GM23338 (cell line): ENCODE data around the gene EFNB2. TPM values are rescaled to one million over a fixed set of nuclear protein-coding genes. Genes with fewer than 3 reads are reported as not detected.

Experiments
- ATAC-seq: fragments of 200-7000 bp; cut with Tn5 transposase; 3 replicates; pipeline ENCODE4 v1.9.1; 2020
- DNase-seq: peaks from one replicate; pipeline ENCODE4 v3.0.0-alpha.2; 2015; ENCODE audit warnings: low spot score
- H2AFZ ChIP-seq: fragments of 200-600 bp; sonication (generic); 2 replicates; pipeline ENCODE4 v1.8.0; 2016; ENCODE audit warnings: antibody characterized with exemption, mild to moderate bottlenecking, moderate library complexity
- H3F3A ChIP-seq: fragments of 200-600 bp; sonication (generic); replicated peaks from 2 replicates; pipeline ENCODE4 v1.8.0; 2017; ENCODE audit warnings: antibody characterized with exemption, mixed run types, low read depth
- H3K27ac ChIP-seq: fragments of 200-600 bp; sonication (generic); 2 replicates; pipeline ENCODE4 v1.6.1; 2016; ENCODE audit warnings: low read depth
- H3K27me3 ChIP-seq: fragments of 200-600 bp; sonication (generic); 2 replicates; pipeline ENCODE4 v1.8.0; 2016; ENCODE audit warnings: mild to moderate bottlenecking, mixed run types, moderate library complexity; ENCODE audit not compliant: insufficient read depth
- H3K36me3 ChIP-seq: fragments of 200-600 bp; sonication (generic); 2 replicates; pipeline ENCODE4 v1.8.0; 2016; ENCODE audit warnings: mild to moderate bottlenecking; ENCODE audit not compliant: insufficient read depth
- H3K4me1 ChIP-seq: fragments of 200-600 bp; sonication (generic); 2 replicates; pipeline ENCODE4 v1.8.0; 2016; ENCODE audit warnings: mild to moderate bottlenecking, moderate library complexity; ENCODE audit not compliant: insufficient read depth
- H3K4me2 ChIP-seq: fragments of 200-600 bp; sonication (generic); 2 replicates; pipeline ENCODE4 v1.7.1; 2017; ENCODE audit warnings: mixed run types
- H3K4me3 ChIP-seq: fragments of 200-600 bp; sonication (generic); 2 replicates; pipeline ENCODE4 v1.6.1; 2016; ENCODE audit warnings: mixed run types
- H3K79me2 ChIP-seq: fragments of 200-600 bp; sonication (generic); replicated peaks from 2 replicates; pipeline ENCODE4 v1.8.0; 2017; ENCODE audit warnings: mild to moderate bottlenecking; ENCODE audit not compliant: insufficient read depth
- H3K9me2 ChIP-seq: fragments of 200-600 bp; sonication (generic); 2 replicates; pipeline ENCODE4 v1.8.0; 2017; ENCODE audit not compliant: insufficient read depth
- H4K20me1 ChIP-seq: fragments of 200-600 bp; sonication (generic); replicated peaks from 2 replicates; pipeline ENCODE4 v1.8.0; 2017; ENCODE audit warnings: mild to moderate bottlenecking; ENCODE audit not compliant: insufficient read depth
- H3K27ac Mint-ChIP-seq: 2 replicates; pipeline ENCODE4 v1.8.0; 2020; ENCODE audit warnings: inconsistent platforms, mild to moderate bottlenecking, moderate library complexity, mixed read lengths
- H3K27me3 Mint-ChIP-seq: 3 replicates; pipeline ENCODE4 v1.8.0; 2022; ENCODE audit warnings: low read depth, mild to moderate bottlenecking, moderate library complexity, mixed read lengths, inconsistent platforms; ENCODE audit not compliant: insufficient read depth, poor library complexity
- H3K36me3 Mint-ChIP-seq: 3 replicates; pipeline ENCODE4 v1.8.0; 2021; ENCODE audit warnings: low read depth, mild to moderate bottlenecking, inconsistent platforms, moderate library complexity, mixed read lengths
- H3K4me1 Mint-ChIP-seq: 3 replicates; pipeline ENCODE4 v1.8.0; 2020; ENCODE audit warnings: mild to moderate bottlenecking, inconsistent platforms, mixed read lengths
- H3K4me3 Mint-ChIP-seq: 3 replicates; pipeline ENCODE4 v1.8.0; 2021; ENCODE audit warnings: moderate library complexity, mild to moderate bottlenecking, inconsistent platforms, mixed read lengths
- H3K9me3 Mint-ChIP-seq: 3 replicates; pipeline ENCODE4 v1.8.0; 2020; ENCODE audit warnings: moderate library complexity, mild to moderate bottlenecking, inconsistent platforms, mixed read lengths
- CREB1 ChIP-seq: fragments of 250-450 bp; sonication (Bioruptor Pico); IDR thresholded peaks from 2 replicates; pipeline ENCODE4 v1.5.0; 2020; ENCODE audit warnings: low read depth, mild to moderate bottlenecking, moderate library complexity
- CTCF ChIP-seq, 2 experiments: fragments of 200-600 bp in 1 of 2; sonication (generic) in 1 of 2; conservative IDR thresholded peaks; 2 replicates each; pipeline versions ENCODE4 v1.5.1 to v1.6.1; 2016 to 2017; ENCODE audit warnings: antibody characterized with exemption in 2 of 2, low read depth in 2 of 2, mild to moderate bottlenecking in 2 of 2, moderate library complexity in 1 of 2
- ETS1 ChIP-seq: IDR thresholded peaks from 2 replicates; pipeline ENCODE4 v1.6.1; 2016; ENCODE audit warnings: antibody characterized with exemption
- EZH2 ChIP-seq: fragments of 200-600 bp; sonication (generic); IDR thresholded peaks from one replicate; pipeline ENCODE4 v1.8.0; 2017; ENCODE audit warnings: antibody characterized with exemption, mild to moderate bottlenecking, low read depth; ENCODE audit not compliant: unreplicated experiment
- EZH2phosphoT487 ChIP-seq: fragments of 200-600 bp; sonication (generic); IDR thresholded peaks from one replicate; pipeline ENCODE4 v1.8.1; 2018; ENCODE audit warnings: antibody characterized with exemption; ENCODE audit not compliant: unreplicated experiment
- JUNB ChIP-seq: IDR thresholded peaks from one replicate; pipeline ENCODE4 v1.6.1; 2016; ENCODE audit warnings: antibody characterized with exemption; ENCODE audit not compliant: unreplicated experiment
- NANOG ChIP-seq: IDR thresholded peaks from 2 replicates; pipeline ENCODE4 v1.6.1; 2016; ENCODE audit warnings: antibody characterized with exemption, borderline replicate concordance
- POLR2AphosphoS5 ChIP-seq: IDR thresholded peaks from 2 replicates; pipeline ENCODE4 v1.6.1; 2016; ENCODE audit warnings: antibody characterized with exemption, low read depth
- REST ChIP-seq: IDR thresholded peaks from one replicate; pipeline ENCODE4 v1.6.1; 2018; ENCODE audit warnings: antibody characterized with exemption; ENCODE audit not compliant: unreplicated experiment
- STAT1 ChIP-seq: IDR thresholded peaks from one replicate; pipeline ENCODE4 v1.6.1; 2016; ENCODE audit warnings: antibody characterized with exemption; ENCODE audit not compliant: unreplicated experiment
- ZNF114 ChIP-seq: fragments of 250-450 bp; sonication (Bioruptor Pico); IDR thresholded peaks from 2 replicates; pipeline ENCODE4 v1.5.0; 2020; ENCODE audit warnings: mild to moderate bottlenecking, moderate library complexity
- ZNF331 ChIP-seq: fragments of 250-450 bp; sonication (Bioruptor Pico); IDR thresholded peaks from 2 replicates; pipeline ENCODE4 v1.5.0; 2020; ENCODE audit warnings: low read depth, mild to moderate bottlenecking, moderate library complexity
- ZNF462 ChIP-seq: fragments of 250-450 bp; sonication (Bioruptor Pico); IDR thresholded peaks from 2 replicates; pipeline ENCODE4 v1.5.0; 2020; ENCODE audit warnings: mild to moderate bottlenecking, moderate library complexity
- polyA plus RNA-seq: library from polyadenylated mRNA; unstranded; fragments of >200 nt; fragmentation: Nextera tagmentation; extraction: Ambion mirVana; gene quantifications from 2 replicates; pipeline ENCODE4 v1.2.1, GENCODE V29; 2016
- total RNA-seq: library from RNA; depleted of rRNA; stranded (reverse); fragments of >200 nt; shearing (Covaris generic); gene quantifications from 2 replicates; pipeline ENCODE4 v1.2.3, GENCODE V29; 2014

EFNB2 gene
- total and polyA plus RNA-seq, 2 experiments from 2014 or later, result 5.7 to 10.9 TPM

GRCh38 chr13:106518512-106518911, 16.9 kb downstream of the EFNB2 start:
- no peak overlapping the region for H3K27ac ChIP-seq
- TF ChIP-seq POLR2AphosphoS5 (no peak), ZNF331 (CRISPR knock-in tag) (no peak), NANOG (no peak), ZNF462 (no peak), ZNF114 (CRISPR knock-in tag) (no peak), REST (no peak), EZH2 (no peak), JUNB (no peak), ETS1 (no peak), EZH2phosphoT487 (no peak), CREB1 (no peak), STAT1 (no peak), CTCF (conservative IDR thresholded peaks at IDR 0.05; ENCODE audit: low read depth in 2 of 2) (no peak)

More at GRCh38 chr13:106518512-106518911, 16.9 kb downstream of the EFNB2 start:
- Mint-ChIP-seq H3K9me3 (no peaks in the 10 kb centered on the region), H3K4me1 (peaks cover 68% of the 10 kb centered on the region), H3K27ac (peak overlapping the region; percentile 17; the same call in 1 of the 2 replicates), H3K36me3 (no peaks in the 10 kb centered on the region), H3K4me3 (no peak overlapping the region), H3K27me3 (no peaks in the 10 kb centered on the region)
- Histone ChIP-seq H2AFZ (no peak overlapping the region), H3K4me3 (no peak overlapping the region), H3K36me3 (no peaks in the 10 kb centered on the region), H3K27me3 (no peaks in the 10 kb centered on the region), H4K20me1 (0 out of 2 replicates have a peak, but pooled peaks cover 11% of the 10 kb centered on the region), H3F3A (no peaks in the 10 kb centered on the region), H3K9me2 (no peaks in the 10 kb centered on the region), H3K4me2 (no peak overlapping the region), H3K79me2 (peaks cover 94% of the 10 kb centered on the region), H3K4me1 (peaks cover 68% of the 10 kb centered on the region)
- no peak for DNase-seq
- no peak for ATAC-seq
